GM12878 (cell line): ENCODE data around the gene SSTR1.

Experiments
- BCL11A ChIP-seq: IDR thresholded peaks from 2 replicates; pipeline ENCODE4 v1.6.1; 2011; ENCODE audit warnings: low read depth, low read length
- CHD4 ChIP-seq: fragments of 200-600 bp; sonication (generic); IDR thresholded peaks from 2 replicates; pipeline ENCODE4 v1.6.1; 2016; ENCODE audit warnings: mild to moderate bottlenecking
- CTCF ChIP-seq, 3 experiments: IDR thresholded peaks in 2 of 3; conservative IDR thresholded peaks in 1 of 3; 2 replicates each; pipeline ENCODE4 v1.5.1; 2011; ENCODE audit warnings: low read depth in 3 of 3, low read length in 3 of 3, mild to moderate bottlenecking in 3 of 3, control low read depth in 2 of 3, moderate library complexity in 2 of 3, inconsistent platforms in 1 of 3, mixed read lengths in 1 of 3; ENCODE audit not compliant: control insufficient read depth in 2 of 3, insufficient read depth in 1 of 3; ENCODE audit errors: extremely low read depth in 1 of 3
- ETV6 ChIP-seq, 2 experiments: fragments of 450-650 bp in 1 of 2; IDR thresholded peaks in 1 of 2; conservative IDR thresholded peaks in 1 of 2; 2 replicates each; pipeline ENCODE4 v1.6.1; 2014; ENCODE audit warnings: antibody characterized with exemption in 1 of 2, borderline replicate concordance in 1 of 2, low read depth in 1 of 2, mild to moderate bottlenecking in 1 of 2, moderate library complexity in 1 of 2
- FOXM1 ChIP-seq: IDR thresholded peaks from 2 replicates; pipeline ENCODE4 v1.6.1; 2012; ENCODE audit warnings: low read depth, mild to moderate bottlenecking, inconsistent platforms, low read length, moderate library complexity
- POLR2A ChIP-seq: IDR thresholded peaks from 2 replicates; pipeline ENCODE4 v1.6.1; 2011; ENCODE audit warnings: low read depth, mild to moderate bottlenecking, low read length
- TF ChIP-seq, protein P1 (sequence below): IDR thresholded peaks from 2 replicates; pipeline ENCODE4 v1.6.1; 2012; ENCODE audit warnings: low read length, inconsistent platforms
- TF ChIP-seq, protein P2 (sequence below): IDR thresholded peaks from 2 replicates; pipeline ENCODE4 v1.6.1; 2012; ENCODE audit warnings: low read depth, low read length, improper control_type of control experiment

DNA sequence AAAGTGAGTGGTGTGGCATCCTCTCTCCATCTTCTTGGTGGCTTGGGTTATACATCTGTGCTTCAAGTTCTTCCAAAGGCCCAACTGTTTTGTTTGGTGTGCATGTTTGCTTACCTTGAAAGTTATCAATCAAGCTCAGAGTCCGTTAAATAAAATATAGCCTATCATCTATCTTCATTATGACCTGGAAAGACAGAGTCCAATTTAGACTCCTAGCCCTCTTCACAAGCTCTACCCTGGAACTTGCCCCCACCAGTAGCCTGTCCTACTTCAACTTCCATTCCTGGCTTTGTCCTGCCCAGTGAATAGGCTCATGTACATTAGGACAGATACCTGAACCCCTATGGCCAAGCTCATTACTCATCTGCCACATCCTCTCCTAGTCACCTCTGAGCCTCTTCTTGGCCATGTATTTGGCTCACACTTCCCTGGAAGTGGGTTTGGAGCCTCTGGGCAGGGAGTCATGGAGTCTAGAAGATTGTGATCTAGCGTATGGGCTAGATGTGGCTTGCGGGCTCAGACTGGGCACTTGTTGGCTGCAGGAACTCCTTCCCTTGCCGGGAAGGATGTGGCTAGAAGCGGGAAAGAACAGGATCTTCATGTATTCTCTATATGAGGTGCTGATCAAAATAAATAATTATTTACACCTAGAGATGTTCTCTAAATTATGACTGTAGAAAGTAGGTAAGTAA lies 6.4 kb upstream of the SSTR1 start:
- no peak for TF ChIP-seq POLR2A
- TF ChIP-seq, protein P1, sequence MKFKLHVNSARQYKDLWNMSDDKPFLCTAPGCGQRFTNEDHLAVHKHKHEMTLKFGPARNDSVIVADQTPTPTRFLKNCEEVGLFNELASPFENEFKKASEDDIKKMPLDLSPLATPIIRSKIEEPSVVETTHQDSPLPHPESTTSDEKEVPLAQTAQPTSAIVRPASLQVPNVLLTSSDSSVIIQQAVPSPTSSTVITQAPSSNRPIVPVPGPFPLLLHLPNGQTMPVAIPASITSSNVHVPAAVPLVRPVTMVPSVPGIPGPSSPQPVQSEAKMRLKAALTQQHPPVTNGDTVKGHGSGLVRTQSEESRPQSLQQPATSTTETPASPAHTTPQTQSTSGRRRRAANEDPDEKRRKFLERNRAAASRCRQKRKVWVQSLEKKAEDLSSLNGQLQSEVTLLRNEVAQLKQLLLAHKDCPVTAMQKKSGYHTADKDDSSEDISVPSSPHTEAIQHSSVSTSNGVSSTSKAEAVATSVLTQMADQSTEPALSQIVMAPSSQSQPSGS, result no peak
- TF ChIP-seq, protein P2, sequence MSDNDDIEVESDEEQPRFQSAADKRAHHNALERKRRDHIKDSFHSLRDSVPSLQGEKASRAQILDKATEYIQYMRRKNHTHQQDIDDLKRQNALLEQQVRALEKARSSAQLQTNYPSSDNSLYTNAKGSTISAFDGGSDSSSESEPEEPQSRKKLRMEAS, result no peak
- TF ChIP-seq CHD4, result no peak
- TF ChIP-seq CTCF (IDR thresholded peaks at IDR 0.05 in 2 of 3, conservative IDR thresholded peaks at IDR 0.05 in 1 of 3; ENCODE audit: control insufficient read depth in 2 of 3, extremely low read depth in 1 of 3, insufficient read depth in 1 of 3, low read depth in 3 of 3, low read length in 3 of 3), result no peak
- no peak for TF ChIP-seq ETV6 (conservative IDR thresholded peaks at IDR 0.05 in 1 of 2, IDR thresholded peaks at IDR 0.05 in 1 of 2; ENCODE audit: borderline replicate concordance in 1 of 2, low read depth in 1 of 2)
- no peak for TF ChIP-seq BCL11A
- TF ChIP-seq FOXM1, result no peak
